ENCODE results near the gene PLAAT2.
"Not testable (repeated sequence)": the region's sequence is repeated elsewhere in the genome, so short reads cannot be mapped to it uniquely, and the experiment has no call there.

Gene PLAAT2

DNA sequence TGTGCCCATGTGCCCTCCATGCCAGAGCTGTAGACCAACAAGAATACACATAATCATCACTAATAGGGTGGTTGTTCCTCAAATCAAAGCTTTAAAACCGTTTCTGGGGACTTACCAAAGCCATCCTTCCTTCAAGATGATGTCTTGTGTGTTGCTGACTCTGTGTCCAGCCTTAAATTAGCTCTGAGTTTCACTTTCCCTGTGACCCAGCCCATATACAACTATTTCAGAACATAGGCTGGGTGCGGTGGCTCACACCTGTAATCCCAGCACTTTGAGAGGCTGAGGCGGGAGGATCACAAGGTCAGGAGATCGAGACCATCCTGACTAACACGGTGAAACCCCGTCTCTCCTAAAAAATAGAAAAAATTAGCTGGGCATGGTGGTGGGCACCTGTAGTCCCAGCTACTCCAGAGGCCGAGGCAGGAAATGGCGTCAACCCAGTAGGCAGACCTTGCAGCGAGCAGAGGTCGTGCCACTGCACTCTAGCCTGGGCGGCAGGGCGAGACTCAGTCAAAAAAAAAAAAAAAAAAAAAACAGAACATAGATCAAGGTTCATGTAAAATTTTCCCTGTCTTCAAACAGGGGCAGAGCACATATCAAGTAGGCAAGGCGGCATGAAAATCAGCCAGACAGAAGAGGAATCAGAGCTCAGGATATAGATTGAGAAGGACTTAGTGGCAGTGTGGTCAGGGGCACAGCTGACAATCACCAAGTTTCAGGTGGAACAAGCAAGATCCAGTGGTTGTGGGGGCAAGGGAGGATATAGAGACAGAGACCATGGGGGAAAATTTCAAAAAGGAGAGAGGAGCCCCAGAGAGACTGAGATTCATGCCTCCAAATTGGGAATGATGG, at the start of gene PLAAT2:
TSS of gene PLAAT2 (minus strand) at position 179 of the 855 bp plus-strand sequence. CDS start at position 124, 55 bp downstream.
- DNase-seq = no peak

DNA sequence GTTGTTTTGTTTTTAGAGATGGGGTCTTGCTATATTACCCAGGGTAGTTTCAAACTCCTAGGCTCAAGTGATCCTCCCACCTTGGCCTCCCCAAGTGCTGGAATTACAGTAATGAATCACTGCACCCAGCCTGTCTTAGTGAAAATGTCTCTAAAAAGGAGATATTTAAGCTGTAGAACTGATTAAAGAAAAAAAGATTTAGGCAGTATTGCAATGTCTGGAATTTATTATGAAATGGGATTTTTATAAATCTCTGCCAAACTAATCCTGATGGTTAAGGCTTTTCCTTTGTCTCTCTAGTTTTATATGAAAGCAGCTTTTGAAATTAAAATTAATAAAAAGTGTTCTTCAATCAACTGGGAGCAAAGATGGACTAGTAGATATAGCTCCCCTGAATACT, 49.0 kb upstream of the PLAAT2 start:
- DNase-seq = no peak

DNA sequence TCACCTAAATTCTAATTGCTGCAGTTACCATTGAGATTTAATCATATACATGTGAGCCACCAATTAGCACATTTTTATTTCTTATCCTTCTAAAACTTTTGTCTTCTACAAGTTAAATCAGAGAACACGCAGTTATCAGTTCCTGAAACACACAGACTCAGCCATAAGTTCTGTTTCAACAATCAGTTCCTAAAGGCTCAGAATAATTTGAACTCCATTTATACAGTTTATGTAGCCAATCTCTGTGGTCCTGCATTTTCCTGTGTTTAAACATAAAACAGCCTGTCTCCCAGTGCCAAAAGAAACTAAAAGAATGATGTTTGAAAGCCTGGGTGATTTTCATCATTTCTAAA, 48.2 kb upstream of the PLAAT2 start:
- DNase-seq = no peak

DNA sequence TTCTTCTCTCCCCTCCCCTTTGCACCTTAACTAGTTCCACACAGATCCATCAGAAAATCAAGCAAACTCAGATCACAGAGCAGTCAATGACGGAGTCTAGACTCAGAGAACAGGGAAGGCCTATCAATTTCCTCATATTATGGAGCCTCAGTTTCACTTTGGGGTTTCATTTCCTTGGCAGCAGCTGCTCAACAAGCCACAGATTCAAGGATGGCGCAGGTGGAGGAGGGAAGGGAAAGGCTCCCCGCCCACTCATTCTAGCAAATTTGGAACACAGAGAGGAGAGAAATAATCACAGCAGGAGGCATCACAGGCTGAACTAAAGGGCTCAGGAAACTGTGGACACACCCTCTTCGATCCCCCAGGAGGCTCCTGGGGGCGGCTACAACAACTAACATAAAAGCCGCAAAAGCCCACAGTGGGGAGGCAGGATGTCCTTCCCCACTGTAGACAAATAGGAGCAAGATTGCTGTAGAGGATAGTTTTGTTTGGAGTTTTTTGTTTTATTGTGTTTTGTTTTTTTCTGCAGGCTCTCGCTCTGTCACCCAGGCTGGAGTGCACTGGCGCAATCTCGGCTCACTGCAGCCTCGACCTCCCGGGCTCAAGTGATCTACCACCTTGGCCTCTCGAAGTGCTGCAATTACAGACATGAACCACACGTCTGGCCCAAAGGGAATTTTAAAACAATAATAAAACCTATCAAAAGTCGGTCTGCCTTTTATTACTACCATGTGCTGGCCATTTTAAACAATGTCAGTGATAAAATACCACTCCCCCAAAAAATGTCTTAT, 47.6 kb upstream of the PLAAT2 start:
- no peak for DNase-seq

DNA sequence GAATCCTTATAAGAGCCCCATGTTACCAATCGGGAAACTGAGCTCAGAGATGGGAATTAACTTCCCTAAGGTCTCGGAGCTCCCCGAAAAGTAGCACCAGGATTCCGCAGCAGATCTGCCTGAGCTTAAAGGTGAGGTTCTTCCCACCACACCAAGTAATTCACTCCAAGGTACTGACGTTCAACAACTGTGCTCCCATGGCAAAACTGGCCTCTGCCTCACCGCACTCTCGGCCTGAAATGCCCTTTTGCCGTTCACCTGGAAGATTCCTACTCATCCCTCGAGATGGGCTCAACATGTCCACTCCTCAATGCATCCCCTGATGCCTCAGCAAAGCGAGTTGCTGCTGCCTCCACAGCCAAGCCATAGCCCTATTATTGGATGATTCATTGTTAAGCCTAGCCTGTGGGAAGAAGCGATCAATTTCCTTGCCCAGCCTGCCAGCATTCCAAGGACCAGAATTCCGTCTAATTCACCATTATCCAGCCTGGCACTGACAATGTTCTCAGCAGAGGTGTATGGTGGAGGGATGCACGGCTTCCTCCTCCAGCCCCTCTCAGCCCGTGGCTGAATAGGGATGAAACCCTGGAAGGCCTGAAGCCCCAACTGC, 46.9 kb upstream of the PLAAT2 start:
- no peak for DNase-seq

DNA sequence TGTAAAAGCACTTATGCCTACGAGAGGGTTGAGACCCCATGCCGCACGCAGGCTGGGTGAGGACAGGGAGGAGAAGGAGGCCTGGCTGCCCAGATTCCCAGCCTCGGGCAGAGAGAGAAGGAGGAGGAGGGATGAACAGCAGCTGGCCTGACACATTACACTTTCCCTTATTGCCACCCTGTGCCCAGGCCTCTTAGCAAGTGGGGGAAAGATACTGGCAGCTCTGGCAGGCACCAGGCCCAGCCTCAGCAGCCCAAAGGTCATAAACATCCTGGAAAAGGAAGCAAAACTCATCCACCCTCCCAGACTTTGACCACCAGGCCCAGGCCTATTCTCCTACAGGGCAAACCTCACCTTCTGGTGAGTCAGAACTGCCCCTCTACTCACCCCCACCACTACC, 46.4 kb upstream of the PLAAT2 start:
- DNase-seq = no peak

DNA sequence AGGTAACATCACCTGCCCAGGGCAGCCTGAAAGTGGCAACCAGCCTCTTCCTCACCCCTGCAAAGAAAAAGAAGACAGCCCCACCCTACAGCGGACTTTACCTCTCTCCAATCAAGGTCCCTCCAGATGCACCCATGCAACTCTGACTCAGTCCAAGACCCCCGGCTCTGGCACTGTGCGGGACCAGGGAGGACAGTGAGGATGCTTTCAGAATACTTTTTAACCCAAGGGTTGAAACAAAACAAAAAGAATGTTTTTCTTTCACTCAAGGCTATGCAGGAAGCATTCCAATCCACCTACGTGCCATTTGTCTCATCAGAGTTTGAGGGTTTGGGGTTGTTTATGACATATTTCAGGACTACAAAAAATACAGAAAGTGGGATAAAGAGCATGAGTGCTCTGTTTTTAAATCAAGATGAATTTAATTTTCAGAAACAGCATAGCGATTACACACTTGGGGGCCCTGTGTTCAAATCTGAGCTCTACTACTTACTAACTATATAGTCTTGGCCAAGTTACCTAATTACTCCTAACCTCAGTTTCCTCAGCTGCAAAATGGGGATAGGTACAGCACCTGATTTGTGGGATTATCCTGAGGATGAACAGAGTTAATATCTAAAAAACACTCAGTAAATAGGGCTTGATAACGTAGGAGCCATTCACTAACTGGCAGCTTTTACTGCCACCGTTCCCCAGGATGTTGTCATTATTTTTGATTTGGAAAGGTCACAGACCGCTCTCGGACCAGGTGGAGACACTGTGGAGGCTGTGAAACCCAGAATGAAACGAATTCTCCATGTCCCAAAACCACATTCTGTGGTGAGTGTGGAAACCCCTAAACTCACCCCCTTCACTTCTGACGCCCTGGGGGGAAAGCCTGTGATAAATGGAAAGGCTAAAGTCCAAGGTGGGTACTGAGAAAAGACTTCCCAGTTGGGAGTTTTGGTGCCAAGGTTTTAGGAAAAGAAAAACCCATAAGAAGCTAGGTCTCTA, 45.5 kb upstream of the PLAAT2 start:
- no peak for DNase-seq

DNA sequence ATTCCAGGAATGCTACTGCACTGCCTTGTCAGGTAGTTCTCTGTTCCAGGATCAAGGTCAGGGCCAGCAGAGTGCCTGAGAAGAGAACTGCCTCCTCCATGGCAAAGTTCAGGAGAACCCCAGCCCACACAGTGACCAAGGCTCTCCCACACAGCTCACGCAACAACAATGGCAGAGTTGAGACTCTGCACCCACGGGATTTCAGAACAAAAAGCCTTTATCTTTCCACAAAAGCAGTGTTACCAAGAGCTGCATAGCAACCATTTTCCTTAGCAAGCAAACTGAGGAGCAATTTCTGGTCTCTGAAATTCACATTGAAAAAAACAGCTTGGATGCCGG, 40.0 kb upstream of the PLAAT2 start:
- DNase-seq = no peak

DNA sequence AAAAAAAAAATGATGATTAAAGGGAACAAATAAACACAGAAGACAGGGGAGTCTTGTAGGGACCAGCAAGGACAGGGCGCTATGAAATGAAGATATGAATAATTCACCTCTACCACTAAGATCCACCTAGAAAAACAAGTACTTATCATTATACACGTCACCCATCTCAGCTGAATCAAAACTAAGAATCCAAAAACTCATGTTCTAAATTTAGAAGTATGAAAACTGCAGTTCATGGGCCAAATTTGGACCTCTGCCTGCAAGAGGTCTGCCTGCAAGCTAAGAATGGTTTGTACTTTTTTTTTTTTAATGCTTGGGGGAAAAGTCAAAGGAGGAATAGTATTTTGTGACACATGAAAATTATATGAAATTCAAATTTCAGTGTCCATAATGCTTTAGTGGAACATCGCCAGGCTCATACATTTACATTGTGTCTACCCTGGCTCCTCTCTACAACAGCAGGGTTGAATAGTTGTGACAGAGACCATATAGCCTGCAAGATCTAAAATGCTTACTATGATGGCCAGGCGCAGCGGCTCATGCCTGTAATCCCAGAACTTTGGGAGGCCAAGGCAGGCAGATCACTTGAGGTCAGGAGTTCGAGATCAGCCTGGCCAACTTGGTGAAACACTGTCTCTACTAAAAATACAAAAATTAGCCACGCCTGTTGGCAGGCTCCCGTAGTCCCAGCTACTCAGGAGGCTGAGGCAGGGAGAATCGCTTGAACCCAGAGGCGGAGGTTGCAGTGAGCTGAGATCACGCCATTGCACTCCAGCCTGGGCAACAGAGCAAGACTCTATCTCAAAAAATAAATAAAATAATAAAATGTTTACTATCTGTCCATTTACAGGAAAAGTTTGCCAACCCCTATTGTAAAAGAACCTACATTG, 39.4 kb upstream of the PLAAT2 start:
- DNase-seq = not testable (repeated sequence)

DNA sequence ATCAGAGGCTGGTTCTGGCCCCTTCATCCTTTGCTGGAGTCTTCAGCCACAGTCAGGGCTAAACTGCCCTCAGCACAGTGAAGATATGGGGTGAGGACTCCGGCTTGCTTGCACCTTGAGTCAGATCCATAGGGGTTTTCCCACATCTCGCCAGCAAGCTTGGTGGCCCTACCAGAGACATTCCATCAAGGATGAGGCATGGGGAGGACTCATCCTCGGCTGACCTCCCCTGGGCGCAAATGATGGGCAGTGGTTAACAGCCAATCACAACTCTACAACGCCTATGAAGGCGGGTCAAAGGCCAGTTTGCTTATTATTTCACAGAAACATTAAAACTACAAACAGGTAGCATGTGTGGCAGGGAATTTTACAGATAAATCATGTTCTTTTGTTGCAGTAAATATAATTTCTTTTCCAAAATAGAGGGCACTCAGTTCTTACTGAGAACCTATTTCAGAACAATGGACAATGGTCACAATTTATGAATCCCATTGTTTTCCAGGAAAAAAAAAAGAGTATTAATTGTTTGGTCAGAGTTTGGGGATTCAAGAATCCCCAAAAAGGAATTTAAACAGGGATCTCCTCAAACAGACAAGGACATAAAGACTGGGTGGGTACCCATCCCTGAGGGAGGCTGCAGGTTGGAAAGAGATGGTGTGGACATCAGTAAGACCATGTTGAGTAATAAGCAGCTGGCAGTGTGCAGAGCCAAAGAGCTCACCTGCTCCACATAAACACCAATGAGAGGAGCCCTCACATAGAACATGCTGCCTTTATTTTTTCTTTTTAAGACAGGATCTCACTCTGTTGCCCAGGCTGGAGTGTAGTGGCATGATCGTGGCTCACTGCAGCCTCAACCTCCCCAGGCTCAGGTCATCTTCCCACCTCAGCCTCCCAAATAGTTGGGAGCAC, 36.3 kb upstream of the PLAAT2 start:
- DNase-seq = no peak

DNA sequence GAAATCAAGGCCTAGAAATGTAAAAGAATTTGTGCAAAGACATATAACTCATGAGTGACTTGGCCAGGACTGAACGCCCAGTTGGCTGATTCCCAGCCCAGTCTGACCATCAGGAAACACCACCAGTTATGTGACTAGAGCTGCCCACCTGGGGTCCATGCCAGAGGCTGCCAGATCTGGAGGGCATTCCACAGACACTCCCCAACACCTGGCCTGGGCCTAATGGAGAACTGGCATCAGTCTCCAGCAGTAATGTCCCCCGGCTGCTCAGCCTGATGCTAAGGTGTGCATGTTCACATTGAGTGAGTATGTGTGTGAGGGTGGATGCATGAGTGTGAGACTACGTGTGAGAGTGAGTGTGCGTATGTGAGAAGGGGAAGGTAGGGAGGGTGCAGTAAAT, 35.4 kb upstream of the PLAAT2 start:
- no peak for DNase-seq

DNA sequence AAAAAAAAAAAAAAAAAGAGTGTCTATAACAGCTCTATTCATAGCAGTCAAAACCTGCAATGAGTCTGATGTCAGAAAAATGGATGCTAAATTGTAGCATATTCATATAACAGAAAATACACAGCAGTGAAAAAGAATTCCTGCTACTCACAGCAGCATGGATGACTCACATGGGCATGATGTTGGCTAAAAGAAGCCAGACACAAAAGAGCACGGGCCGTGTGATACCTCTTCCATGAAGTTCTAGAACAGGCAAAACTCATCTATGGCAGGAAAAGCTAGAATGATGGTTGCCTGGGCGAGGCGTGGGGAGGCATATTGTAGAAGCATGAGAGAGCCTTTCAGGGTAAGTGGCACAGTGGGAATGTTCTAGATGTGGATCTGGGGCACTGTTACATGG, 32.1 kb upstream of the PLAAT2 start:
- no peak for DNase-seq

DNA sequence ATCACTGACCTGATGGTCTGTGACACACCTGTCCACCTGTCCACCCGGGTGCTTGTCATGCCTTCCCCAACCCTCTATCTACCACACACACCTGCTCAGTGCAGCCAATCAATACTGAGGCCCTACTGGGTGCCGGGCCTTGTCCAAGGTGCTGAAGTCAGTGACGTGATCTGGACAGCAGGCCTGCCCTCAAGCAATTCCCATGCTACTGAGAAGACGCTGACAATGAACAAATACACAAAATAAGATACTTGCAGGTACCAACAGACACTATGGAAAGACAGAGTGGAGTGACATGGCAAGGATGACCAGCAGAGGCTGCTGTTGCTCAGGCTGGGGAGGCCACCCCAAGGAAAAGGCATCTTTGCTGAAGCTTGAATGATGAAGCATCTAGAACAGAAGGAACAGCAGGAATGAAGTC, 29.8 kb upstream of the PLAAT2 start:
- DNase-seq = no peak

DNA sequence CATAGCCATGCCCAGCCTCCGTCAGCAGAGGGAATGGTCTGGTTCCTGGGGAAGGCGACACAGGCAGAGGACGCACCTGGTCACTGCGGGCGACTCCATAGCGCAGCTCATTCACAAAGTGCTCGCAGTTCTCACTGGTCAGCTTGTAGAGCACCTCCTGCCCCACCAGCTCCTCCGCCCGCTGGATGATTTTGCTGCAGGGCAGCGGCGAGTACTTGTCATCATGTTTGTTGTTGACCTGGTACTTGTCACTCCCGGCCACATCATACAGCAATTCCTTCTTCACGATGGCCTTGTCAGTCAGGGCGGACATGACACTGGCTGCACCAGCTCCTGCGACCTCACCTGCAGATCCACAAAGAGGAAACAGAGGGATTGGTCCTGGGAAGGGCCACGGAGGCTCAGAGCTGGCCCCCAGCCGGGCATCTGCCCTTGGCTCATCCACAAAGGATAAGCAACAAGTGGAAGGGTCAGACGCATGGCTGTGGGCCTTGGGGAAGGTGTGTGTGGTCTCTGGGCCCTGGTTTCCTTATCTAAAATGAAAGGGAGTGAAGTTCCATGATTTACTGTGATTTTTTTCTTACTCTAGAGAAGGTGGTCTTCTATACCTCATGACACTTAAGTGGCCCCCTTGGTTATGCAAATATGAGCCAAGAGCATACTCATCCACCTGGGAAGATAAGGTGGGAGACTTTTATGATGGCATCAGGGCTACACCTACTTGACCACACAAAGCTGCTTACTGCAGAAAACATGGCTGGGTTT, 27.0 kb upstream of the PLAAT2 start:
- no peak for DNase-seq

DNA sequence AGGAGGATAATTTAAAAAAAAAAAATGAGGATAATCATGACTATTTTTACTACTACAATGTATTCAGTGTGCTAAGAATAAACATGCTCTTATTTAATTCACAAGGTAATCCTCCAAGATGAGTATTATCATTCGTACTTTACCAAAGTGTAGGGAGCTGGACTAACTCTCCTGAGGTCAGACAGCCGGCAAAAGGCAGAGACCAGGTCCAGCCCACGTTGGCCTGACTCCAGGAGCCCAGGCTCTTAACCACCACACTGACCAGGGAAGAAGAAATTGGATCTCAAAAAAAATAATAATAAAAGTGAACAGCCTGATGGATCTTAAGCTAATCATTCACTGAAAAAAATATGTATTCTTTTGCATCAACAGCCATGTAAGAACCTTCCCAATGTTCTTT, 25.8 kb upstream of the PLAAT2 start:
- no peak for DNase-seq

DNA sequence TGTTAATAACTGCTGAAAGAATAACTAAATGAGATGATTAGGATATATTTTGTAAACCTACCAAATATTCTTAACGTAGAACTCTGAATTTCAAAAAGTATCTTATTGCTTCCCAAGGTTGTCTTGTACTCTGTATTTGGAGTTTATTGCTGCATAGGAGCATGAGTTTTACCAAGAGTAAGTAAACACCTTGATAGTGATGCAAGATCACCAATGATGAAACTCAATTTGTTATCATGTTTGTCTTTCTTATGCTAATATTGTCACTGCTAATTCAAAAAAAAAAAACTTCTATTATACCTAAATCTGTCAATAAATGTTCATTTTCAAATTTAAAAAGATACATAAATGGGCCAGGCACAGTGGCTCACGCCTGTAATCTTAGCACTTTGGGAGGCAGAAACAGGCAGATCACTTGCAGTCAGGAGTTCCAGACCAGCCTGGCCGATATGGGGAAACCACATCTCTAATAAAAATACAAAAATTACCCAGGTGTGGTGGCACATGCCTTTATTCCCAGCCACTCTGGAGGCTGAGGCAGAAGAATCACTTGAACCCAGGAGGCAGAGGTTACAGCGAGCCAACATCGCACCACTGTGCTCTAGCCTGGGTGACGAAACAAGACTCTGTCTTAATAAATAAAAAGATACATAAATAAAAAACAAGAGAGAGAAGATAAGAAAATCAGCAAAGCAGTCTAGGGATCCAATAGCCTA, 23.4 kb upstream of the PLAAT2 start:
- DNase-seq = no peak

DNA sequence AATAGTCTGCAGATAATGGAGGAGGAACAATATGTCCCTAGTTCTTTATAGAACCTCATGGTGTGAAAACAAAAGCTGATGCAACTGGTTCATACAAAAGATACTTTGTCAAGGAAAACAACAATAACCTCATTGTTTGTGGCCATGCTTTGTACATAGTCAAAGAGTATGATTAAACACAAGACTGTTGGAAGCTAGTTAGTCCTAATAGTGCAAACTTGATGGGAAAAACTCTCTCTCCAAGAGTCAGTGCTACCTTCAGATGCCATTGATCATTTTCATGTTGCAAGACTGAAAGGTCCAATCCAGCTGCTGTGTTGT, 20.1 kb upstream of the PLAAT2 start:
- no peak for DNase-seq

DNA sequence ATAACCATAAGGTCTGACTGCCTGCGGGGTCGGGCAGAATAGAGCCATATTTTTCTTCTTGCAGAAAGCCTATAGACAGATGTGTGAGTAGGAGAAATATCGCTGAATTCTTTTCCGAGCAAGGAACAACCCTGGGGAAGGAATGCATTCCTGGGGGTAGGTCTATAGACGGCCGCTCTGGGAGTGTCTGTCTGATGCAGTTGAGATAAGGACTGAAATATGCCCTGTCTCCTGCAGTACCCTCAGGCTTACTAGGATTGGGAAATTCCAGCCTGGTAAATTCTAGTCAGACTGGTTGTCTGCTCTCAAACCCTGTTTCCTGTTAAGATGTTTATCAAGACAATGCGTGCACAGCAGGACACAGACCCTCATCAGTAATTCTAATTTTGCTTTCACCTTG, 18.0 kb upstream of the PLAAT2 start:
- not testable (repeated sequence) for DNase-seq

DNA sequence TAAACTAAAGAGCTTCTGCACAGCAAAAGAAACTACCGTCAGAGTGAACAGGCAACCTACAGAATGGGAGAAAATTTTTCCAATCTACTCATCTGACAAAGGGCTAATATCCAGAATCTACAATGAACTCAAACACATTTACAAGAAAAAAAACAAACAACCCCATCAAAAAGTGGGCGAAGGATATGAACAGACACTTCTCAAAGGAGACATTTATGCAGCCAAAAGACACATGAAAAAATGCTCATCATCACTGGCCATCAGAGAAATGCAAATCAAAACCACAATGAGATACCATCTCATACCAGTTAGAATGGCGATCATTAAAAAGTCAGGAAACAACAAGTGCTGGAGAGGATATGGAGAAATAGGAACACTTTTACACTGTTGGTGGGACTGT, 15.7 kb upstream of the PLAAT2 start:
- DNase-seq = not testable (repeated sequence)

All from NCI-H510A (cell line).